Superior temporal gyrus (tissue), 1 donor: ENCODE results near the gene GPSM1.

Source experiments
- DNase-seq: peaks from one replicate; pipeline ENCODE4 v3.0.0-alpha.2; 2016; ENCODE audit errors: extremely low spot score

GPSM1 gene

DNA sequence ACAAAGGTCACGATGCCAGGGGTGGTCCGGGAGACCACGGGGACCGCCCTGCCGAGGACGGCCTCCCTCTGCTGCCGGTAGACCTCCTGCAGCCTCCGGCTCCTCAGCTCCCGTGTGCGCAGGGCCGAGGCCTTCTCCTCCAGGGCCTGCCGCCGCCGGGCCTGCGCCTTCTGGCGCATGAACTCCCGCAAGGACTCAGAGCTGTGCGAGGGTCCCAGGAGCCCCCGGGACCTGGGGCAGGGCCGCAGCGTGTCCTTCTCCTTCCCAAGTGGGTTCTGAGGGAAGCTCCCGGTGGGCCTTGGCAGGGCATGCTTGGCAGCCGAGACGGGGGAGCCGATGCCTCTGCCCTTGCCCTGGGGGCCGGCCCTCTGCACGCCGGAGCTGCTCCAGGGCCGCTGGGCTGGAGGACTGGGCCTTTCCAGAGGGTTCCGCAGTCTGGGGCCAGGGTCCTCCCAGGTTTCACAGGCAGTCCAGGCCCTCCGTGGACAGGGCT is 36.8 kb upstream of the GPSM1 start:
- no peak for DNase-seq

DNA sequence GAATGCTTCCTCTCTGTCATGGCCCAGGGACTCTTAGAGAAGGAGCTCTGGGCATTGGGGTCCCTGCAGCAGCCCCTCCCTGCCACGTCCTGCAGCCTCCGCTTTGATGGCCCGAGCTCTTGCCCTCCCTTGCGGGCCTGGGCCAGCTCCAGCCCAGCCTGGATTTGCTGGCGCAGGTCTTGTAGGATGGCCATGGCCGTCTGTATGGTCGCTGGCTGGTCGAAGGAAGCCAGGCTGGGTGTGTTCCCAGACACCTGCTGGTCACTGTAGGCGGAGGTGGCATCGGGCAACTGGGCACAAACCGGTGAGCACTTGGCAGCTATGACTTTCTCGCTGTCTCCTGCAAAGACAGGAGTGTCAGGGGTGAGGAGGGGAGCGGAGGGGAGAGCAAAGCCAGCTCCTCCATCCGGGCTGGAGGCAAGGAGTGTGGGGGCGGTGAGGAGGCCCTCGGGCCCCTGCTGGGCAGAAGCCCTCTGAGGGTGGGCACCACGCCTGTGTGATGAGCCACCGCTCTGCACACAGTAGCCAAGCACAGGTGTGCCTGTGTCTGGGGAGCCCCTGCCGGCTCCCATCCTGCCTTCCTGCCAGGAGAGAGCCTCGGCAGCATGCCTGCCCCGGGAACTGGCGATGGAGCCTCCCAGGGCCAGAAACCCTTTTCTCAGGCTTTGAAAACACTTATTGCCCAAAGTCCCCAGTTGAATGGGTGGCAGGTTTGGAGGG is 35.9 kb upstream of the GPSM1 start:
- DNase-seq = no peak

DNA sequence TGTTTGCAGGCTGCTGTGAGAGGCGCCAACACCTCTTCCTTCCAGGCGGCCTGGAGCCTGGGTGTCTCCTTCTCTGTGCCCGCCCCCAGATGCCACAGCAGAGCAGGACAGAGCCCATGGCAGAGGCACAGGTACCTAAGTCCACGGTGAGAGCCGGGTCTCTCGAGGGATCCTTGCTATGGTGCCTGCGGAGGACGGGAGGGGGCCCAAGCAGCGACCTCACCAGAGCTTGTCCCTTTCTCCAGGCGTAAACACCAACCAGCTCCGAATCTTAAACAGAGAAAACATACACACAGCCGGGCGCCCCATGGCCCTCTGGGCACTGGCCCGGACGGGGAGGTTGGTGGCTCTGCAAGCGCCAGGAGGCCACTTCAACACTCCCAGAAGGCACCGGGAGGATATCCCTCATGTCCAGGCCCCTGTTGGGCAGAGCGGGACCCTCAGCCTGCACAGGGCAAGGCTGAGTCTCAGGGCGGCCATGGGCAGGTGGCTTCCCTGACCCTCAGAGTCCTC is 35.3 kb upstream of the GPSM1 start:
- DNase-seq = no peak

DNA sequence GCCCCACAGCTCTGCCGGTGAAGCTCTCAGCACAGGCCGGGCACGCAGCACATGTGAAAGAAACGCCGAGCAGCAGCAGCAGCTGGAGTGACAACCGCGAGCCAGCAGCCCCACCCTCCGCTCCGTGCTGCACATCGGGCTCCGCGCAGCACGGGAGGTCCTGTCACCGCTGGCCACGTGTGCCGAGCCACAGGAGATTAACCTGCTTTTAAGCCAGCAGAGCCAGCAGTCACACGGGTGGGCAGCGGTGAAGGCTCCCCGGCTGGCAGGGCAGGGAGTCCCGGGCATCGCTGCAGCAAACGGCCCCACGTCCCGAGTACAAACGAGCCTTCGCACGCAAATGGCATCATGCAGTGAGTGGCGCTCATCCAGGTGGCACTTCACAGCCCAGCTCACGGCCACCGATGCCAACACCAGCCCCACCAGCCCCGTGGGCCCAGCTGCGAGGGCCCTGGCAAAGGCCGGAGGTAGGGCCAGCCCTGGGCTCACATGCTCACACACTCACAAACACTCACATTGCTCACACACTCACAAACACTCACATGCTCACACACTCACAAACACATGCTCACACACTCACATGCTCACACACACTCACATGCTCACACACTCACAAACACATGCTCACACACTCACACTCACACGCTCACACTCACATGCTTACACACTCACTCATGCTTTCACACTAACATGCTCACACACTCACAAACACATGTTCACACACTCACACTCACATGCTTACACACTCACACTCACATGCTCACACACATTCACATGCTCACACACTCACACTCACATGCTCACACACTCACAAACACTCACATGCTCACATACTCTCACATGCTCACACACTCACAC is 34.5 kb upstream of the GPSM1 start:
- DNase-seq = no peak

DNA sequence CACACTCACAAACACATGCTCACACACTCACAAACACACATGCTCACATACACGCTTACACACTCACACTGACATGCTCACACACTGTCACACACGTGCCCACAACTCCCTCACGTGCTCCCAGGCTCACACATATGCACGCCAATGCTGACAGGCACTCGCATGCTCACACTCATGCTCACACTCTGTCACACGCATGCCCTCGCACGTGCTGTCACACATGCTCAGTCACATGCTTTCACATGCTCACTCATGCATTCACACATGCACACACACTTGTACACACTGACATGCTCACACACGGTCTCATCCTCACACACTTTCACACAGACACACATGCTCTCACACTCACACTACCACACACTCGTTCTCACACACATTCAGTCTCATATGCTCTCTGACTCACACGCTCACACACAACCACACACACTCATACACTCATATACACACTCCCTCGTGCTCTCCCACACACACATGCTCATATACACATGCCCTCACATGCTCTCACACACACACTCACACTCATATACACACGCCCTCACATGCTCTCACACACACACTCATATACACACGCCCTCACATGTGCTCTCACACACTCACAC is 33.8 kb upstream of the GPSM1 start:
- no peak for DNase-seq

DNA sequence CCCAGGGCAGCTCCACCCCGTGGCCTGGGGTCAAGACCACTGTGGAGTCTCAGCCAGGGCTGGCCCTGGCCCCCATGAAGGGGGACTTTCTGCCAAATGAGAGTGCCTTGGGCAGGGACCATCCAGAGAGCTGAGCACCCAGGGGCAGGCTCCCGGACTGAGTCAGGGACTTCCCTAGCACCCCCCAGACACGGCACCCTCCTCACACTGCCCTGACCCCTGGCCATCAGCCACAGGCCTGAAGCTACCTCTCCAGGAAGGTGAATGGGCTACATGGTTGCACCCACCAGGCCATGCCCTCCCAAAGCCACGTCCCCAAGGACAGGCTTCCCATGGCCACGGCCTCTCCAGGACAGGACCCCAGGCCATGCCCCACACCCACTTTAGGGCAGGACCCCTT is 32.9 kb upstream of the GPSM1 start:
- DNase-seq = no peak

DNA sequence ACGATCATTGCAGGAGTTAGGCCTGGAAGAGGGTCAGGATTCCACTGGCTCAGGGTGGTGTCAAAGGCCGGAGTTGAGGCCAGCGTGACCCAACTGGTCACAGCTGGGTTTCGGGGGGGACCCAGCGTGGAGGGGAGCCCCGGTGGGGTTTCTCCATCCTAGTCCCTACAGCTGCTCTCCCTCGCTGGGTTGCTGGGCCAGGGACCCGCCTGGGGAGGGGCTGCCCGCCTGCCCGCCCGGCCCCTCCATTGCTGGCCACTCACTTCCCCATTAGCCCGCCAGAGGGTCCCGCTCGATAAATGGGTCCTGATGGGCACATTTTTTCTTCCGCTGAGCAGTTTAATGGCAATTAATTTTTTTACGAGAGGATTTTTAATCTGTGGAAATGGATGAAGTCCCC is 32.3 kb upstream of the GPSM1 start:
- no peak for DNase-seq

DNA sequence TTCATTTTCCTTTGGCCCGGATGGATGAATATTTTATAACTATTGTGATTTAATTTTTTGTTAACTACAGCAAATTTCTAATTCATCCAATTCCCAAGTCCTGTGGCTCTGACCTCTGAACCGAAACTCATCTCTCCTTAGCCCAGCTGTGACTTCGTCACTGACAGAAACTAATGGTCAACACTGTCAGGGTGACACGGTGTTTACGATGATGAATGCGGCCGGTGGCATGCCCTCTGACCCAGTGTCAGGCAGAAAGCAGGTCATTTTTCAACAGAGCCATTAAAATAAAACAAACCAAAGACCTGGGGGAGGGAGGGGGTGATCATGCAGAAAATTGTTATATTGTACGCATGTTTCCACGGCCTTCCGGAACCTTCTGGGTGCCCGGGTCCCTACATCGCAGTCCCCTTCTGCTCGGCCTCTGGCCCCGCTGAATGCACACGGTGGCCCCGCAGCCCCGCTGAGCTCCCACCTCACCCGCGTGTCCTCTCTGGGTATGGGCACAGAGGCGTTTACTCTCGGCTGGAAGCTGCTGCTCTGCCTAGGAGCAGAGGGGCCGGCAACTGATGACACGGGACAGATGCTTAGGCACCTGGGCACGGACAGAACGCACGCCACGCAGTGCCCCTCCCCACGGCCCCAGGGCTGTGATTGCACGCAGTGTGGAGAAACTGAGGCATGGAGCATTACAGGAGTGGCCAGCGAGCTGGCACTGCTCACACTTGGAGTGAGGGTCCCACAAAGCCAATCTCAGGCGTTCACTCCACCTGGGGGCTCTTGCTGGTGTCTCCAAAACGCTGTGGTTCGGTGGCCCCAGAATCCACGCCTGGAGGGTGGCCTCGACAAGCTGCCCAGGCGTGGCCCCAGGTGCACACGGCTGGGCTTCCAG is 31.6 kb upstream of the GPSM1 start:
- DNase-seq = no peak

DNA sequence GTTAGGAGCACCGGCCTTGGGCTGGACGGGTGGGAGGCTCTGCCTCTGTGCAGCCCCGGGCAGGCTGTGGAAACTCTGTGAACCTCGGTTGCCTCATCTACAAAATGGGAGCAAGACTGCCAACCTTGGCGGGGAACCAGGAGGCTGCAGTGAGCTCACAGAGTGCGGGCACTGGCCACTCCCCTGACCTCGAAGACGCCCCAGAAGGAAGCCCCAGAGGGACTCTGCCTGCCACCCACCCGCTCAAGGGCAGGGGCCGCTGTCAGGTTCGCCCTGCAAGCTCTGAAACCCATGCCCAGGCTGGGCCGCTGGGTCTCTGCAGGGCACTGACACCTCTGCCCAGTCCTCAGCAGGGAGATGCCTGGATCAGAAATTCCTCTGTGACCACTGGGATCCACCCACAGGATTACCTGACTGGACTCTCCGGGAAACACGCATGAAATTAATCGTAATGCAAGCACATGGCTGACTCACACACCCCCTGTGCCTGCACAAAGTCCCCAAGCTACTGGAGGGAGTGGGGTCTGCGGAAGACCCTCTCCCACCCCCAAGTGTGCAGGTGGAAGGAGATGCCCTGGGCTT is 30.8 kb upstream of the GPSM1 start:
- DNase-seq = no peak

DNA sequence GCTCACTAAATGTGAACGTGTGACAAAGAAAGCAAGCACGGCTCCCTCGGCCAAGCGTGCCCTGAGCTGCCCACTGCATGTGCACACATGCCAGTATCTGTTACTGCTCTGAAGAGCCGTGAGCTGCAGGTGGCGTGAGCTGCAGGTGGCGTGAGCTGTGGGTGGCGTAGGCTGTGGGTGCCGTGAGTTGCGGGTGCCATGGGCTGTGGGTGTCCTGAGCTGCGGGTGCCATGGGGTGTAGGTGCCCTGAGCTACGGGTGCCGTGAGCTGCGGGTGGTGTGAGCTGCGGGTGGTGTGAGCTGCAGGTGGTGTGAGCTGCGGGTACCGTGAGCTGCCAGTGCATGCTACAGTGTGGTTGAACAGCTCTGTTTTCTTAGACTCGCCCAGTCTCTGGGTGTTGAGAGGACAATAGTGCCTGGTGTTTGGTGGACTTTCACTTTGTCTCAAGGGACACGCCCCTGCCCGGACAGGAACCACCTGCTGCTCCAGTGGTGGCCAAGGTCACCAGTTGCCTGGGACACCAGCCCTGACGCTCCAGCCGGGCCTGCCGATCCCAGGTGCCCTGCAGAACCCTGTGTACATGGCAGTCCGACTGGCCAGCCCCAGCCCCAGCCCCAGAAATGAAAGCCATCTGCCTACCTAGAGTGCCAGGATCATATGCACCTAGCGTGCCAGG is 30.2 kb upstream of the GPSM1 start:
- no peak for DNase-seq

DNA sequence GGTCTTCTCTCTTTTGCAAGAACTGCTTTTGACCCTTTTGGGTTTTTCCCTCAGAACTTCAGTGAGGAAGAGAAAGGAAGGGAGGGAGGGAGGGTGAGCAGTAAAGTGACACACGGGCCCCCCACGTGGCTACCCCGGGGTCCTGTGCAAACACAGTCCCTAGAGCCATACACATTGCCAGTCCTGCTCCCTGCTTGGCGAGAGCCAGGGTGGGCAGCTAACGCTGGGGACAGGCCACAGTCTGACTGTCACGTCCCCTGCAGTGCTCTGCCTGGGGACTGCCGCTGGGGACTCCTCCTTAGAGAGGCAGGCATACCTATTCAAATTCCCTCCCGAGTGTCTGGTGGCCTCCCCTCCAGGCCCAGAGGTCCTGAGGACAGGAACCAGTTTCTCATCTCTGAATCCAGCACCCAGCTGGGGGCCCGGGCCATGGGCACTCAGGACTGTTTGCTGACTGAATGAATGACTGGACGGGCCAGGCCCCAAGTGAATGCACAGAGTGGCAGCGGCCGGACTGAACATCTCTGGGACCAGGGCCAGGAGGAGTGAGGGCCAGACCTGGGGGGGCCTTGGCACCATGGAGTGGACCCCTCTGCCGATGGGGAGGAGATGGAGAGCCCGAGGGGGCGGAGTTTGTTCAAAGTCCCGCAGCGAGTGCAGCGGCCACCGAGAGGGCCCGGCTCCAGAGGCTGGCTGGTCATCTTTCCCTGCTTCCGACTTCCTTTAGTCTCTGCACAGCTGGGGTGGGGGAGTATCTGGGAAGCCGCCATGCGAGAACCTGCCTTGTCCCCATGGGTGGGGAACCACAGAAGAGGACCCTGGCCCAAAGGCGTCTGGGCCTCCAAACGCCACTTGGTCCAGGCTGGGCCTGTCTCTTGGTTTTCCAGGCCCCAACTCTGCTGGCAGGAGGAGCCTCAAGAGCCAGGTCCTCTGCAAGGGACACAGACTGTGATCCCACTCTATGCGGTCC is 29.3 kb upstream of the GPSM1 start:
- no peak for DNase-seq

DNA sequence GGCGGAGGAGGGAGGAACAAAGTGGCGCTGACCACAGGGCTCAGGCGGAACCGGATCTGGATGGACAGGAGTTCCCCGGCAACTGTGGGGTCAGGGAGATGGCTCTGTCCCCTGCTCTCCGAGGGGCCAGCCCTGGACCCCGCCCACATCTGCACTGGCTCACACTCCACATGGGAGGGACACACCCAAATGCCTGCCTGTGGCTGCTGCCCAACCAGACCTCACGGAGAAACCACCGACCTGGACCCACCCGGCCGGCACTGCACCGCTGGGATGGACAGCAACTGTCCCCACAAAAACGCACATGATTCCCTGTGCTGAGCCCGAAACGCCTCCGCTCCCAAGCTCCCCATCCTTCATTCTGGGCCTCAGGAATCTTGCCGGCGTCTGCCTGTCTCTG is 28.2 kb upstream of the GPSM1 start:
- DNase-seq = no peak

DNA sequence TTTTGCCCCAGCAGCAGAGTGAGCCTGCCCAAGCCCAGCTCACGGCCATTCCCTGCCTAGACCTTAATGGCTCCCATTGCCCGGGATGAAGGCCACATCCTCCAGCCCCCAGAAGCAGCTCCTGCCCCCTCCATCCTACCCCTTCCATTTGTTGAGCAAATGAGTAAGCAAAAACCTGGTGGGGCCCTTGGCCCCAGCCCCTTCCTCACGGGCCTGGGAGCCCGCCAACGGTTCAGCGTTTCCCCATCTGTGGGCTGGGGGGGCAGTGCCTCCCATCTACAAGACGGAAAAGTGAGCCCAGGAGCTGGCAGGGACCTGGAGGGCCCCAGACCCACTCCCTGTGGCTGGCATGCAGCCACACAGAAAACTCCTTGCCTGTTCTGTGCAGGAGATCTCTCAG is 27.8 kb upstream of the GPSM1 start:
- DNase-seq = no peak

DNA sequence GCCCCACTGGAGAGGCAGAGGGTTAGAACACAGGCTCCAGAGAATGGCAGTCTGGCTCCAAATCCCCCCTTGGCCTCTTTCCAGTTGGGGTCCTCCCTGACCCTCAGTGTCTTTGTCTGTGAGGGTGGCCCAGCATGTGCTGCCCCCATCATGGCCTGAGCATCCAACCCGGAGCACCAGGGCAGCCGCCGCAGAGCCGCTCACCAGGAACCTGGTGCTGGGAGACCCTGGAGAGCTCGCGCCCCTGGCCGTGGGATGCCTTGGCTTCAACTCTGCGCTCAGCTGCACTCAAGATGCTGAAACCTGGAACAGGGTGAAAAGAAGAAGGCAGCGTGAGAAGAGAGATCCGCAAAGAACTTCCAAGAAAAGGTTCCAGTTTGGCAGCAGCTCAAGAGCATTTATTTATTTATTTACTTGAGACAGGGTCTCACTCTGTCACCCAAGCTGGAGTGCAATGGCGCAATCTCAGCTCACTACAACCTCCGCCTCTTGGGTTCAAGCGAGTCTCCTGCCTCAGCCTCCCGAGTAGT is 27.3 kb upstream of the GPSM1 start:
- no peak for DNase-seq

DNA sequence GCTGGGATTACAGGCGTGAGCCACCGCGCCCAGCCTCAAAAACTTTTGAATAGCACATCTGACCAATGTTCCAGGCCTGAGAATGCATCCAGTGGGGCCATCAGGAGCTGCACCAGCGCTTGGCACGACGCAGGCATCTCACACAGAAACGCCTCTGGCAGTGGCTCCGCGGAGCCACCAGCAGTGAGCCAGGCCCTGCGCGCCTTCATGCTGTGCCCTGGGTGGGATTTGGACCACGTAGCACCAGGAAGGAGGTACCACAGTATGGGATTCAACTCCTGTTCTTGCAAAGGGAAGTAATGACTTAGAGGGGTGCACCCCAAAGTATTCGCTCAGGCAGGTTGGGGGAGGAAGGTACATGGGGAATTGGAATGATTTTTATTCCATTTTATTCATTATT is 26.5 kb upstream of the GPSM1 start:
- no peak for DNase-seq

DNA sequence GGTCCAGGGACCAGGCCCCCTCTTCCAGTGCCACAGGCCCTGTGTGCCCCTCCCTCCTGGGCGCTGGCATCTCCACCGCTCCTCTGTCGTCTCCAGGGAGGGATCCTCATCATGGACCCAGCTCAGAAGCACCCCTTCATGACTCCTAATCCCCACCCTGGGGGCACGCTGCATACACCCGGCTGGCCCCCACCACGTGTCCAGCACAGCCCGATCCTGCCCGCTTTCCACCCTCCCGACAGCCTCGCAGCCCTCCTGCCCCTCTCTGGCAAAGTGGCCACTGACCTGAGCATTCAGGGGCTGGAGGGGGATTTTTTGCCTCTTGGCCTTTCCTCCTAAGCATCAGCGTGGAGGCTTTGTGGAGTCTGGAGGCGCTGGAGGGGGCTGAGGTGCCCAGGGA is 24.8 kb upstream of the GPSM1 start:
- no peak for DNase-seq

DNA sequence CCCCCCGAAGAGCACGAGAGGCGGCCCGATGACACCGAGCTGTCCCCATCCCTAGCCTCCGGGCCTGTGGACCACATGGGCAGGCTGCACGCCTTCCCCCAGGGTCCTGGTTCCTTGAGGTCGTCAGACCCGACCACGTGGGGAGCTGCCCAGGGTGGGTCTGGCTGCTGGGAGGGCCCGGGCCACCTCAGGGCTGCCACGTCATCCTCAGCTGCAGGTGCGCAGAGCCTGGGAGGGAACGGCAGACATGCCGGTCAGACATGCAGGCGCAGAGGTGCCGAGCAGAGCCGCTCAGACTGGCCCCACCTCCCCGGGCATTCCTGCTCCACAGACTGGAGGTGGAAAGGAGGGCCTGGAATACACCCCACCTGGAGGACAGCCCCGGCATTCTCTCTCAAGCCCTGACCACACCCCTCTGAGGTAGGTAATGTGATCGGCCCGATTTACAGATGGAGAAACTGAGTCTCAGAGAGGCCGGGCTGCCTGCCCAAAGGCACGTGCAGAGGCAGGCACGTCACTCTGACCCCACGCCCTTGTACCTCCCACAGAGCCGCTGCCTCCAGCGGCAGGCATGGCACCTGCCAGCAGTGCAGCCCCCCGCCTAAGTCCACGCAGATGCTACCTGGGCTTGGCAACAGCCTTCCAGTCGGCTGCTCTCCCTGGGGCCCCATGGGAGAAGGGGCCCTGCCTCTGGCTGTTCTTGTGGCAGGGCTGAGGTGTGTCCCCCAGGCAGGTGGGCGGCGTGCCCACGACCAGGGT is 24.1 kb upstream of the GPSM1 start:
- no peak for DNase-seq

DNA sequence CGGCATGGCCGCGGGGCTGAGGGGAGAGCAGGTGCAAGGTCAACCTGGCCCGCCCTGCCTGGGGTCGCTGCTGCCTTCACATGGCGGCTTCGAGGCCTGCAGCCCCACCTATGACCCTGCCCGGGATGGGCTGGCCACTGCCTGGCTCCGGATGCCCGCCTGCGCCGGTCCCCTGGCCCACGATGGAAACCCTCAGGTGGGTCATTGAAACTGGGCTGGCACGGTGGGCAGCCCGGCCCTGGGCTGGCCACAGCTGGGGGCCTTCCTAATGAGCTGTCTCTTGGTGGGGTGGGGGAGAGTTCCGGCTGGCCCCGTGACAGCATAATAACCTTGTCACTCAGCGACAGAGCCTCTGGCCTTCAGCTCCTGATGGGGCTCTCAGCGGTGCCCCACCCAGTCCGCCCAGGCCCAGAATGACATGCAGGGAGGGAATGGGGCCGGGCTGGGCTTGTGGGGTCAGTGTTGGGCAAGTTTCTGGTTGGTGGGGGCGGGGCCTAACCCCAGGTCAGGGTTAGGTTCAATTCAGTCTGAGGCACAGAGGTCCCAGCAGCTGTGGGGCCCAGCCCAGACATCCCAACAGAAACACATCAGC is 23.4 kb upstream of the GPSM1 start, which contains the start of gene CCDC187:
TSS of gene CCDC187 (minus strand) at position 270 of the 592 bp plus-strand sequence. CDS start at position 6, 264 bp downstream.
- no peak for DNase-seq
